Lower leg skin (tissue), 4 donors: ENCODE results near the gene CPAMD8. TPM values are rescaled to one million over a fixed set of nuclear protein-coding genes. Genes with fewer than 3 reads are reported as not detected.

Source experiments
- DNase-seq, 2 donors: peaks; one replicate each; pipeline ENCODE4 v3.0.0-alpha.2; 2019; ENCODE audit warnings: low spot score in 2 of 2
- H3K4me3 ChIP-seq: fragments of 200-600 bp; sonication (generic); 2 replicates; pipeline ENCODE4 v1.5.1; 2017; ENCODE audit warnings: mild to moderate bottlenecking, low read depth; ENCODE audit not compliant: poor library complexity, severe bottlenecking
- CTCF ChIP-seq, 3 donors: fragments of 450-650 bp; IDR thresholded peaks; one replicate each; pipeline ENCODE4 v1.5.1; 2016; ENCODE audit warnings: antibody characterized with exemption in 3 of 3, mild to moderate bottlenecking in 3 of 3, moderate library complexity in 2 of 3
- POLR2A ChIP-seq, 2 donors: fragments of 450-650 bp; IDR thresholded peaks; one replicate each; pipeline ENCODE4 v1.6.1; 2016 to 2017; ENCODE audit warnings: antibody characterized with exemption in 2 of 2, mild to moderate bottlenecking in 1 of 2, moderate library complexity in 1 of 2
- WGBS, 2 donors: methylation state at CpG; one replicate each; pipeline ENCODE4 v1.1.5; 2018; 5-methylcytosine and 5-hydroxymethylcytosine counted together
- intact Hi-C: fragments of 100-400 bp; cut with DNase I; formaldehyde crosslinking; loops from one replicate; pipeline ENCODE4 v1.15.0; 2023; ENCODE audit warnings: low total_unique reads
- total RNA-seq, 4 donors: library from RNA; depleted of rRNA; stranded (reverse); fragments of >200 nt; gene quantifications; one replicate each; pipeline ENCODE4 v1.1.0, GENCODE V29; 2016

The CPAMD8 gene
- total RNA-seq, 4 donors from 2014 or later, result 8.1 to 14.0 (median 13.0) TPM

- DNase-seq, result no peak
Observed at GRCh38 chr19:17037184-17037583, 10.6 kb upstream of the CPAMD8 start.

GRCh38 chr19:17036640-17037039, 10.0 kb upstream of the CPAMD8 start:
- WGBS, 2 donors, result 82 to 85% methylated on average over 4 of the region's 4 CpGs
- intact Hi-C loops, result no loop called here
- DNase-seq, result no peak
- no peak for TF ChIP-seq CTCF (IDR thresholded peaks at IDR 0.05)
- no peak for TF ChIP-seq POLR2A (IDR thresholded peaks at IDR 0.05)
- no peak overlapping the region for H3K4me3 ChIP-seq

More at GRCh38 chr19:17037184-17037583, 10.6 kb upstream of the CPAMD8 start:
- no peak overlapping the region for H3K4me3 ChIP-seq
- intact Hi-C loops, result no loop called here
- WGBS, 2 donors, result 82 to 91% methylated on average over 6 of the region's 6 CpGs
- TF ChIP-seq POLR2A (IDR thresholded peaks at IDR 0.05) (no peak), CTCF (IDR thresholded peaks at IDR 0.05) (no peak)

- intact Hi-C loops, result no loop called here
- no peak overlapping the region for H3K4me3 ChIP-seq
- TF ChIP-seq CTCF (IDR thresholded peaks at IDR 0.05) (no peak), POLR2A (IDR thresholded peaks at IDR 0.05) (no peak)
- no peak for DNase-seq
- 80 to 90% methylated on average over 7 to 13 of the region's 15 CpGs for WGBS, 2 donors
Observed at GRCh38 chr19:17035842-17036424, 9.3 kb upstream of the CPAMD8 start.

GRCh38 chr19:17031741-17032140, 5.1 kb upstream of the CPAMD8 start:
- no peak overlapping the region for H3K4me3 ChIP-seq
- intact Hi-C loops, result no loop called here
- TF ChIP-seq POLR2A (IDR thresholded peaks at IDR 0.05), result no peak
- TF ChIP-seq CTCF (IDR thresholded peaks at IDR 0.05), result no peak
- 84 to 89% methylated on average over 6 of the region's 6 CpGs for WGBS, 2 donors
- no peak for DNase-seq

GRCh38 chr19:17027535-17027975, 945 bp upstream of the CPAMD8 start:
- DNase-seq, result no peak
- TF ChIP-seq POLR2A (IDR thresholded peaks at IDR 0.05) (no peak), CTCF (IDR thresholded peaks at IDR 0.05) (no peak)
- WGBS, 2 donors, result 47 to 50% methylated on average over 7 of the region's 7 CpGs
- no peak overlapping the region for H3K4me3 ChIP-seq
- intact Hi-C loops, result no loop called here
